ENCODE measurements around the gene EQTN. TPM values are rescaled to one million over a fixed set of nuclear protein-coding genes. Genes with fewer than 3 reads are reported as not detected.

EQTN gene
- total and polyA plus RNA-seq, 4 donors = 0.08 to 0.14 TPM; not detected in 2

DNA sequence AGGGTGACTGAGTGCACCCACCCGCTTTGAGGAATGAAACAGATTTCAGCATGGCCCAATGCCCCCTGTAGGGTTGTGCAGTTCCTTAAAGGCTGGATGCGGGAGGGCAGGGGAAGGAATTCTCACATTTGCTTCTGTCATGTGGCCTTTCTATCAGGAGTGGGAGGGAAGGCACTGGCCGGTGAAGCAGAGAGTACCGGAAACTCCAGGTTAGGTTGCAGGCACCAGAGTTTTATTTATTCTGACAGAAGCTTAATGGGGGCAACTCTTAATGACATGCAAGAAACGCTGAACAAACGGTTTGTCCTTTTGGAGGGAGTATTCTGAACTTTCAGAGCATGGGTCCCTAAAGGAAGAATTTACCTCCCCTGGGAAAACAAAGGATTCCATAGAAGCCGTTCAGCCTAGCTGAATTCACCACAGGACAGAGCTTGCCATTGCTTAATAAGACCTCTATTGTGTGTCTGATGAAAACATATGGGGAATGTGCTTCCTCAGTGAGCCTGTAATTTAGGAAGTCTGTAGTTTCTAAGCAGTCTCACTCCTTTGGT, 44.1 kb upstream of the EQTN start:
- H3K27ac ChIP-seq (ENCODE audit: low read depth in 1 of 2, low read length in 2 of 2) = no peak overlapping the region
- H3K4me1 ChIP-seq (ENCODE audit: control insufficient read depth in 4 of 4, insufficient read depth in 4 of 4, low read length in 3 of 4) = peaks cover 0 to 5% (median 0%) of the 10 kb centered on the region in 4 donors
- no peak overlapping the region for H3K9ac ChIP-seq (ENCODE audit: low read depth in 1 of 2, low read length in 2 of 2)
- no peaks in the 10 kb centered on the region for H3K27me3 ChIP-seq (ENCODE audit: control insufficient read depth in 4 of 4, insufficient read depth in 4 of 4, low read length in 3 of 4)
- no peak for DNase-seq (ENCODE audit: low spot score)
- no peaks in the 10 kb centered on the region for H3K36me3 ChIP-seq (ENCODE audit: control insufficient read depth in 4 of 4, insufficient read depth in 3 of 4, low read depth in 1 of 4, low read length in 3 of 4)
- no peak overlapping the region for H3K4me3 ChIP-seq (ENCODE audit: low read depth in 1 of 3, low read length in 3 of 3)
- TF ChIP-seq, protein P1, sequence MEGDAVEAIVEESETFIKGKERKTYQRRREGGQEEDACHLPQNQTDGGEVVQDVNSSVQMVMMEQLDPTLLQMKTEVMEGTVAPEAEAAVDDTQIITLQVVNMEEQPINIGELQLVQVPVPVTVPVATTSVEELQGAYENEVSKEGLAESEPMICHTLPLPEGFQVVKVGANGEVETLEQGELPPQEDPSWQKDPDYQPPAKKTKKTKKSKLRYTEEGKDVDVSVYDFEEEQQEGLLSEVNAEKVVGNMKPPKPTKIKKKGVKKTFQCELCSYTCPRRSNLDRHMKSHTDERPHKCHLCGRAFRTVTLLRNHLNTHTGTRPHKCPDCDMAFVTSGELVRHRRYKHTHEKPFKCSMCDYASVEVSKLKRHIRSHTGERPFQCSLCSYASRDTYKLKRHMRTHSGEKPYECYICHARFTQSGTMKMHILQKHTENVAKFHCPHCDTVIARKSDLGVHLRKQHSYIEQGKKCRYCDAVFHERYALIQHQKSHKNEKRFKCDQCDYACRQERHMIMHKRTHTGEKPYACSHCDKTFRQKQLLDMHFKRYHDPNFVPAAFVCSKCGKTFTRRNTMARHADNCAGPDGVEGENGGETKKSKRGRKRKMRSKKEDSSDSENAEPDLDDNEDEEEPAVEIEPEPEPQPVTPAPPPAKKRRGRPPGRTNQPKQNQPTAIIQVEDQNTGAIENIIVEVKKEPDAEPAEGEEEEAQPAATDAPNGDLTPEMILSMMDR (IDR thresholded peaks at IDR 0.05; ENCODE audit: low read depth, low read length, missing input control) = no peak
- no peak for TF ChIP-seq EGR1 (IDR thresholded peaks at IDR 0.05; ENCODE audit: low read depth in 2 of 2)
- no peak for TF ChIP-seq FOXA1 (IDR thresholded peaks at IDR 0.05)
- TF ChIP-seq, protein P2, sequence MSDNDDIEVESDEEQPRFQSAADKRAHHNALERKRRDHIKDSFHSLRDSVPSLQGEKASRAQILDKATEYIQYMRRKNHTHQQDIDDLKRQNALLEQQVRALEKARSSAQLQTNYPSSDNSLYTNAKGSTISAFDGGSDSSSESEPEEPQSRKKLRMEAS (IDR thresholded peaks at IDR 0.05) = no peak
- no peak for TF ChIP-seq HNF4A (conservative IDR thresholded peaks at IDR 0.05)
- TF ChIP-seq YY1 (IDR thresholded peaks at IDR 0.05) = no peak
- no peak for TF ChIP-seq GABPA (IDR thresholded peaks at IDR 0.05 in 1 of 2, conservative IDR thresholded peaks at IDR 0.05 in 1 of 2)
- TF ChIP-seq RXRA (IDR thresholded peaks at IDR 0.05) = no peak
- TF ChIP-seq RAD21 (IDR thresholded peaks at IDR 0.05) = no peak
- TF ChIP-seq, protein P3, sequence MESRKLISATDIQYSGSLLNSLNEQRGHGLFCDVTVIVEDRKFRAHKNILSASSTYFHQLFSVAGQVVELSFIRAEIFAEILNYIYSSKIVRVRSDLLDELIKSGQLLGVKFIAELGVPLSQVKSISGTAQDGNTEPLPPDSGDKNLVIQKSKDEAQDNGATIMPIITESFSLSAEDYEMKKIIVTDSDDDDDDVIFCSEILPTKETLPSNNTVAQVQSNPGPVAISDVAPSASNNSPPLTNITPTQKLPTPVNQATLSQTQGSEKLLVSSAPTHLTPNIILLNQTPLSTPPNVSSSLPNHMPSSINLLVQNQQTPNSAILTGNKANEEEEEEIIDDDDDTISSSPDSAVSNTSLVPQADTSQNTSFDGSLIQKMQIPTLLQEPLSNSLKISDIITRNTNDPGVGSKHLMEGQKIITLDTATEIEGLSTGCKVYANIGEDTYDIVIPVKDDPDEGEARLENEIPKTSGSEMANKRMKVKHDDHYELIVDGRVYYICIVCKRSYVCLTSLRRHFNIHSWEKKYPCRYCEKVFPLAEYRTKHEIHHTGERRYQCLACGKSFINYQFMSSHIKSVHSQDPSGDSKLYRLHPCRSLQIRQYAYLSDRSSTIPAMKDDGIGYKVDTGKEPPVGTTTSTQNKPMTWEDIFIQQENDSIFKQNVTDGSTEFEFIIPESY (IDR thresholded peaks at IDR 0.05) = no peak
- TF ChIP-seq, protein P4, sequence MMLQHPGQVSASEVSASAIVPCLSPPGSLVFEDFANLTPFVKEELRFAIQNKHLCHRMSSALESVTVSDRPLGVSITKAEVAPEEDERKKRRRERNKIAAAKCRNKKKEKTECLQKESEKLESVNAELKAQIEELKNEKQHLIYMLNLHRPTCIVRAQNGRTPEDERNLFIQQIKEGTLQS (IDR thresholded peaks at IDR 0.05) = no peak
- no peak for TF ChIP-seq JUND (IDR thresholded peaks at IDR 0.05)
- TF ChIP-seq, protein P5, sequence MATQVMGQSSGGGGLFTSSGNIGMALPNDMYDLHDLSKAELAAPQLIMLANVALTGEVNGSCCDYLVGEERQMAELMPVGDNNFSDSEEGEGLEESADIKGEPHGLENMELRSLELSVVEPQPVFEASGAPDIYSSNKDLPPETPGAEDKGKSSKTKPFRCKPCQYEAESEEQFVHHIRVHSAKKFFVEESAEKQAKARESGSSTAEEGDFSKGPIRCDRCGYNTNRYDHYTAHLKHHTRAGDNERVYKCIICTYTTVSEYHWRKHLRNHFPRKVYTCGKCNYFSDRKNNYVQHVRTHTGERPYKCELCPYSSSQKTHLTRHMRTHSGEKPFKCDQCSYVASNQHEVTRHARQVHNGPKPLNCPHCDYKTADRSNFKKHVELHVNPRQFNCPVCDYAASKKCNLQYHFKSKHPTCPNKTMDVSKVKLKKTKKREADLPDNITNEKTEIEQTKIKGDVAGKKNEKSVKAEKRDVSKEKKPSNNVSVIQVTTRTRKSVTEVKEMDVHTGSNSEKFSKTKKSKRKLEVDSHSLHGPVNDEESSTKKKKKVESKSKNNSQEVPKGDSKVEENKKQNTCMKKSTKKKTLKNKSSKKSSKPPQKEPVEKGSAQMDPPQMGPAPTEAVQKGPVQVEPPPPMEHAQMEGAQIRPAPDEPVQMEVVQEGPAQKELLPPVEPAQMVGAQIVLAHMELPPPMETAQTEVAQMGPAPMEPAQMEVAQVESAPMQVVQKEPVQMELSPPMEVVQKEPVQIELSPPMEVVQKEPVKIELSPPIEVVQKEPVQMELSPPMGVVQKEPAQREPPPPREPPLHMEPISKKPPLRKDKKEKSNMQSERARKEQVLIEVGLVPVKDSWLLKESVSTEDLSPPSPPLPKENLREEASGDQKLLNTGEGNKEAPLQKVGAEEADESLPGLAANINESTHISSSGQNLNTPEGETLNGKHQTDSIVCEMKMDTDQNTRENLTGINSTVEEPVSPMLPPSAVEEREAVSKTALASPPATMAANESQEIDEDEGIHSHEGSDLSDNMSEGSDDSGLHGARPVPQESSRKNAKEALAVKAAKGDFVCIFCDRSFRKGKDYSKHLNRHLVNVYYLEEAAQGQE (IDR thresholded peaks at IDR 0.05) = no peak
- TF ChIP-seq NR2F2 (IDR thresholded peaks at IDR 0.05) = no peak
- no peak for TF ChIP-seq HNF4G (IDR thresholded peaks at IDR 0.05)
- TF ChIP-seq TAF1 (conservative IDR thresholded peaks at IDR 0.05) = no peak
- TF ChIP-seq SP1 (IDR thresholded peaks at IDR 0.05) = no peak
- no peaks in the 10 kb centered on the region for H3K9me3 ChIP-seq (ENCODE audit: control insufficient read depth in 4 of 4, low read length in 3 of 4)
- WGBS = 87% methylated on average over 7 of the region's 7 CpGs
